ENCODE data around the gene AACS.
"Not testable (repeated sequence)": the region's sequence is repeated elsewhere in the genome, so short reads cannot be mapped to it uniquely, and the experiment has no call there.

- not testable (repeated sequence) for TF ChIP-seq CTCF, POLR2A (IDR thresholded peaks at IDR 0.05)
Observed at GRCh38 chr12:125063522-125063921, 1.7 kb upstream of the AACS start.

Data from body of pancreas (tissue), 4 donors.